ENCODE results near the gene TFRC.
"Not testable (repeated sequence)": the region's sequence is repeated elsewhere in the genome, so short reads cannot be mapped to it uniquely, and the experiment has no call there.

Gene TFRC

GRCh38 chr3:196001240-196001639 lies 80.7 kb downstream of the TFRC start:
- not testable (repeated sequence) for H3K27me3 ChIP-seq (ENCODE audit: low read depth, low read length); H3K4me1 ChIP-seq (ENCODE audit: control insufficient read depth in 1 of 2, insufficient read depth in 2 of 2, low read length in 2 of 2); H3K9me3 ChIP-seq (ENCODE audit: control insufficient read depth in 1 of 2, low read length in 2 of 2); H3K4me3 ChIP-seq (ENCODE audit: low read depth in 1 of 2, low read length in 2 of 2); H3K36me3 ChIP-seq (ENCODE audit: control insufficient read depth in 1 of 2, insufficient read depth in 2 of 2, low read length in 2 of 2); H3K27ac ChIP-seq (ENCODE audit: low read length)

GRCh38 chr3:196000360-196000950 lies 81.4 kb downstream of the TFRC start:
- H3K36me3 ChIP-seq (ENCODE audit: control insufficient read depth in 1 of 2, insufficient read depth in 2 of 2, low read length in 2 of 2); H3K4me1 ChIP-seq (ENCODE audit: control insufficient read depth in 1 of 2, insufficient read depth in 2 of 2, low read length in 2 of 2); H3K27ac ChIP-seq (ENCODE audit: low read length); H3K9me3 ChIP-seq (ENCODE audit: control insufficient read depth in 1 of 2, low read length in 2 of 2); H3K4me3 ChIP-seq (ENCODE audit: low read depth in 1 of 2, low read length in 2 of 2); H3K27me3 ChIP-seq (ENCODE audit: low read depth, low read length): not testable (repeated sequence)

GRCh38 chr3:195999896-196000295 lies 82.0 kb downstream of the TFRC start:
- Histone ChIP-seq H3K27ac (ENCODE audit: low read length) (no peak overlapping the region), H3K9me3 (ENCODE audit: control insufficient read depth in 1 of 2, low read length in 2 of 2) (no peaks in the 10 kb centered on the region), H3K36me3 (ENCODE audit: control insufficient read depth in 1 of 2, insufficient read depth in 2 of 2, low read length in 2 of 2) (no peaks in the 10 kb centered on the region), H3K4me1 (ENCODE audit: control insufficient read depth in 1 of 2, insufficient read depth in 2 of 2, low read length in 2 of 2) (no peaks in the 10 kb centered on the region), H3K27me3 (ENCODE audit: low read depth, low read length) (no peaks in the 10 kb centered on the region), H3K4me3 (ENCODE audit: low read depth in 1 of 2, low read length in 2 of 2) (no peak overlapping the region)

Measured in muscle layer of duodenum (tissue), 2 donors.